ENCODE measurements around the gene PLAC1.

- TF ChIP-seq CTCF (IDR thresholded peaks at IDR 0.05; ENCODE audit: low read depth, low read length, poor library complexity, severe bottlenecking) (no peak), EZH2phosphoT487 (IDR thresholded peaks at IDR 0.05; ENCODE audit: borderline replicate concordance, low read length) (no peak)
Observed at GRCh38 chrX:134664202-134664601, 5.9 kb upstream of the PLAC1 start.
